ENCODE measurements around the gene DTNB.

Gene DTNB

GRCh38 chr2:25701801-25702200 is 28.4 kb upstream of the DTNB start:
- Histone ChIP-seq H3K9ac (no peak overlapping the region), H3K4me2 (no peak overlapping the region), H3K27ac (no peak overlapping the region), H3K4me3 (no peak overlapping the region), H3K36me3 (no peaks in the 10 kb centered on the region), H3K9me3 (peaks cover 11% of the 10 kb centered on the region; the same call in 1 of the 2 replicates), H3K4me1 (no peaks in the 10 kb centered on the region), H4K20me1 (no peaks in the 10 kb centered on the region), H3K27me3 (no peaks in the 10 kb centered on the region)
- TF ChIP-seq Cebpa-rat (IDR thresholded peaks at IDR 0.05) = no peak

DNA sequence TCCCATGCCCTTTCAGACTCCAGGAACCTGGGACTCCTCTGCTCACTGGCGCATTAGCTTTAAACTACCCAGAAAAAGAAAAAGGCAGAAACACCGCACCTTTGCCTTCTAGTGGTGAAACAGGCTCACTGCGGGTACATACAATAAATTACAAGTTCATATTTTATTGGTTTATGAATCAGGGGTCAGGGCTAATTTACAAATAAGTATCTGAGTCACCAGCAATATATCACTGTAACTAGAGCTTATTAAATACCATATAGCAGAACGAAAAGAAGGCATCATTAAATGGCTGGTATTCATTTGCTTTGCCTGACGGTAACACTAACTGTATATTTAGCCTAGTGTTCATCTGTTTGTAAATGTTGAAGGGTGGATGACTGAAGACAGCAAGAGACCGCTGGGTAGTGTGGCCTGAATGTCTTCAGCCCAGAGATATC is 26.9 kb upstream of the DTNB start:
- H3K9ac ChIP-seq = no peak overlapping the region
- no peaks in the 10 kb centered on the region for H3K27me3 ChIP-seq
- no peak overlapping the region for H3K4me3 ChIP-seq
- H3K4me2 ChIP-seq = no peak overlapping the region
- H3K27ac ChIP-seq = no peak overlapping the region
- H3K4me1 ChIP-seq = no peaks in the 10 kb centered on the region
- no peaks in the 10 kb centered on the region for H4K20me1 ChIP-seq
- TF ChIP-seq Cebpa-rat (IDR thresholded peaks at IDR 0.05) = no peak
- H3K36me3 ChIP-seq = no peaks in the 10 kb centered on the region
- H3K9me3 ChIP-seq = peaks cover 8% of the 10 kb centered on the region; the same call in 1 of the 2 replicates

DNA sequence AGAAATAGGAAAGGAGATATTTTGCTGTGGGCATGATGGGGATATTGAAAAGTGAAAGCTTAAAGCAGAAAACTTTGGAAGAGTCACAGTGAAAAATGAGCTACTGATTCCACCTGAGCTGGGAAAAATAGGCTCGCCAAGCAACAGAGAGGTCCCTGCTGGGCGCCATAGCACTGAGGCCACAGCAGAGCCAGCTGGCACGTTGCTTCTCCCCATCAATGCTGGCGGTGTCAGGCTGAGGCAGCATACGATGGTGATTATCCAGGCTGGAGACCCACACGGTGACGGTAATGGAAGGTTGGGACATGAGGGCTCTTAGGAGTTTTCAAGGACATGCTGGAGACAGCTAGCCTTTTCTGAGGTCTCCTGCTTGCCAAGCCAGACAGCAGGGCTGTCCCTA is 25.8 kb upstream of the DTNB start:
- Histone ChIP-seq H3K9me3 (no peaks in the 10 kb centered on the region), H4K20me1 (no peaks in the 10 kb centered on the region), H3K27ac (no peak overlapping the region), H3K36me3 (no peaks in the 10 kb centered on the region), H3K4me2 (no peak overlapping the region), H3K4me1 (no peaks in the 10 kb centered on the region), H3K9ac (no peak overlapping the region), H3K4me3 (no peak overlapping the region), H3K27me3 (no peaks in the 10 kb centered on the region)
- no peak for TF ChIP-seq Cebpa-rat (IDR thresholded peaks at IDR 0.05)

- Histone ChIP-seq H4K20me1 (no peaks in the 10 kb centered on the region), H3K4me3 (no peak overlapping the region), H3K27me3 (no peaks in the 10 kb centered on the region), H3K27ac (no peak overlapping the region), H3K4me2 (no peak overlapping the region), H3K4me1 (no peaks in the 10 kb centered on the region), H3K9me3 (no peaks in the 10 kb centered on the region), H3K36me3 (no peaks in the 10 kb centered on the region), H3K9ac (no peak overlapping the region)
- TF ChIP-seq Cebpa-rat (IDR thresholded peaks at IDR 0.05) = no peak
Measured at GRCh38 chr2:25698752-25699151, 25.4 kb upstream of the DTNB start.

DNA sequence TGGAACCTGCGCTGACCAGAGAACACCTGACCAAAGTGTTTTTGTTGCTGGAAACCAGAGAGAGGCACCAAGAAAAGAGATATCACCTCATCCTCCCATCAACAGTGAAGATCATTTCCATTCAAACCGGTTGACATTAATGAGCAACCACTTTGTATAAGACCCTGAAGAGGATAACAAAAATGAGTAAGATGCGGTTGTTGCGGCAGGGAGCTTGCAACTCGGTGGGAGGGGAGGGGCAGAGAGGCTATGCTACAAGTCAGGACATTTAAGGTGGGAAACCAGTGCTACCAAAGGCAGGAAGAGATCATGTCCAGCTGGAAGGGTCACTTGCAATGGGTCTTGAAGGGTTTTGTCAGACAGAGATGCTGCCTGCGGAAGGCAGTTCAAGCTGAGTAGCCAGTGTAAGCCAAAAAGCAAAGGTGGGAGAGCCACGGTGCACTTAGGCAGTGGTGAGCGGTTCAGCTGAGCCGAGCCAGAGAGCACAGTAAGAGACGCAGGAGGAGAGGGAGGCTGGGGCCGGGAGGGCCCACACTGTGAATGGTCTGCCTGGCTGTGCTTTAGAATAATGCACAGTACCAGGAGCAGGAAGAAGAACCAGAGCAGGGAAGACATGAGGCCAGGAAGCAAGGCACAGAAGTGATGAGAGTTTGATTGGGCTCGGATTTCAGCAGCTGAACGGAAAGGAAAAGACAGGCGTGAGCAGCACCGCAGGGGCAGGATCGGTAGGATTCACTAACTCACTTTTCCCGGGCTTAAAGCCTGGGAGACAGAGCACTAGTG is 24.4 kb upstream of the DTNB start:
- H3K9me3 ChIP-seq = no peaks in the 10 kb centered on the region
- H4K20me1 ChIP-seq = no peaks in the 10 kb centered on the region
- H3K36me3 ChIP-seq = no peaks in the 10 kb centered on the region
- no peak overlapping the region for H3K9ac ChIP-seq
- no peaks in the 10 kb centered on the region for H3K27me3 ChIP-seq
- no peak overlapping the region for H3K4me3 ChIP-seq
- TF ChIP-seq Cebpa-rat (IDR thresholded peaks at IDR 0.05) = no peak
- H3K4me2 ChIP-seq = no peak overlapping the region
- H3K27ac ChIP-seq = no peak overlapping the region
- no peaks in the 10 kb centered on the region for H3K4me1 ChIP-seq

DNA sequence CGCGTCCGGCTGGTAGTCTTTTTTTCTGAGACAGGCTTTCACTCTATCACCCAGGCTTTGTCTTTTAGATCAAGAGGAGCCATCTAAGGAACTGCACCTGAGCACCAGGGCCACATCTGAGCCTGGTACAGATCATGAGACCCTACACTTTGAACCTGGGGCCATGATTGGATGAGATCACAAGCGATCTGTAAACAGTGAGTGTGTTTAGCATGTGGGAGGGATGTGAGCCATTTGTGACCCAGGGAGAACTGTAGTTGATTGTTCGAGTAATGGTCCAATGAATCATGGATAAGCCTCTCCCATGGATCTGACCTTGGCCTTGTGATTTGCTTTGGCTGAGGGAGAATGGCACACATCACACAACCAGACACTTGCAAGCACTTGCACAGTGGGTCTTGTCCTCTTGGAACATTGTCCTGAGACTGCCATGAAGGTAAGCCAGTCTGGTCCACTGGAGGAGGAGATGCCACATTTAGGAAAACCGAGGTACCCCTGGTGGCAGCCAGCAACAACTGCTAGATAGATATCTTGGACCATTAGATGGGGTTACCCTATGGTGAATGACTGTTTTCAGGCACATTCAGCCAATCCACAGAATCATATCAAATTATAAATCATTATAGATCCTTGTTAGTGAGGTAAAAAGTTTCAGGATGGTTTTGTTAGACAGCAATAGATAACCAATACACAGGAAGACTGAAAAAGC is 19.5 kb upstream of the DTNB start:
- H3K27me3 ChIP-seq = no peaks in the 10 kb centered on the region
- H3K9ac ChIP-seq = no peak overlapping the region
- no peaks in the 10 kb centered on the region for H3K4me1 ChIP-seq
- no peak overlapping the region for H3K4me2 ChIP-seq
- H3K4me3 ChIP-seq = no peak overlapping the region
- H4K20me1 ChIP-seq = no peaks in the 10 kb centered on the region
- no peaks in the 10 kb centered on the region for H3K36me3 ChIP-seq
- no peak for TF ChIP-seq Cebpa-rat (IDR thresholded peaks at IDR 0.05)
- H3K27ac ChIP-seq = no peak overlapping the region
- H3K9me3 ChIP-seq = no peaks in the 10 kb centered on the region

GRCh38 chr2:25692143-25692542 is 18.8 kb upstream of the DTNB start:
- Histone ChIP-seq H3K36me3 (no peaks in the 10 kb centered on the region), H4K20me1 (no peaks in the 10 kb centered on the region), H3K27me3 (no peaks in the 10 kb centered on the region), H3K4me2 (no peak overlapping the region), H3K9me3 (no peaks in the 10 kb centered on the region), H3K9ac (no peak overlapping the region), H3K4me1 (no peaks in the 10 kb centered on the region), H3K27ac (no peak overlapping the region), H3K4me3 (no peak overlapping the region)
- no peak for TF ChIP-seq Cebpa-rat (IDR thresholded peaks at IDR 0.05)

DNA sequence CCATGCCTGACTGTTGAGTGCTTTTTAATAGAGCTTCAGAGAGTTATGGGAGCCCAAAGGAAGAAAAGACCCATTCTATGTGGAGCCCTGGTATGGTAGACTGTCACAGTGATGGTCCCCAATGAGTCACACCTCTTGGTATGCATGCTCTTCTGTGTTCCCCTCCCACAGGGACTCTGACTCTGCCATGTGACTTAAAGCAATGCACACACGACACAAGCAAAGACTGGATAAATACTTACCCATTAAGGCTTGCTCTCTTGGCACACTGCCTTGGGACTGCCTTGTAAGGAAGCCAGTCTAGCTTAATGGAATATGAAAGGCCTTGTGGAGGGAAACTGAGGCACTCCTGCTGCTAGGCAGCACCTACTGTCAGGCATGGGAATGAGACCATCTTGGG is 16.7 kb upstream of the DTNB start:
- no peak for TF ChIP-seq Cebpa-rat (IDR thresholded peaks at IDR 0.05)
- no peaks in the 10 kb centered on the region for H3K4me1 ChIP-seq
- no peak overlapping the region for H3K27ac ChIP-seq
- no peak overlapping the region for H3K4me3 ChIP-seq
- H3K36me3 ChIP-seq = no peaks in the 10 kb centered on the region
- no peak overlapping the region for H3K9ac ChIP-seq
- H3K27me3 ChIP-seq = no peaks in the 10 kb centered on the region
- no peak overlapping the region for H3K4me2 ChIP-seq
- H3K9me3 ChIP-seq = no peaks in the 10 kb centered on the region
- no peaks in the 10 kb centered on the region for H4K20me1 ChIP-seq

- H3K4me3 ChIP-seq = no peak overlapping the region
- no peak for TF ChIP-seq Cebpa-rat (IDR thresholded peaks at IDR 0.05)
- H3K36me3 ChIP-seq = no peaks in the 10 kb centered on the region
- no peaks in the 10 kb centered on the region for H3K9me3 ChIP-seq
- H3K27ac ChIP-seq = no peak overlapping the region
- H3K9ac ChIP-seq = no peak overlapping the region
- no peaks in the 10 kb centered on the region for H4K20me1 ChIP-seq
- no peaks in the 10 kb centered on the region for H3K4me1 ChIP-seq
- no peaks in the 10 kb centered on the region for H3K27me3 ChIP-seq
- no peak overlapping the region for H3K4me2 ChIP-seq
Measured at GRCh38 chr2:25688236-25688635, 14.9 kb upstream of the DTNB start.

GRCh38 chr2:25685741-25686140 is 12.4 kb upstream of the DTNB start:
- no peak overlapping the region for H3K27ac ChIP-seq
- no peaks in the 10 kb centered on the region for H3K9me3 ChIP-seq
- no peaks in the 10 kb centered on the region for H4K20me1 ChIP-seq
- no peaks in the 10 kb centered on the region for H3K4me1 ChIP-seq
- H3K4me2 ChIP-seq = no peak overlapping the region
- no peak for TF ChIP-seq Cebpa-rat (IDR thresholded peaks at IDR 0.05)
- no peak overlapping the region for H3K9ac ChIP-seq
- no peak overlapping the region for H3K4me3 ChIP-seq
- no peaks in the 10 kb centered on the region for H3K36me3 ChIP-seq
- no peaks in the 10 kb centered on the region for H3K27me3 ChIP-seq

Data from BLaER1 (cell line).